Smooth muscle cell (in vitro differentiated cells): ENCODE data around the gene EZH2. TPM values are rescaled to one million over a fixed set of nuclear protein-coding genes. Genes with fewer than 3 reads are reported as not detected.

Experiments used
- DNase-seq: peaks from one replicate; lab custom pipeline; 2025; ENCODE audit not compliant: unreplicated experiment; lab: John Stamatoyannopoulos, UW
- H2AFZ ChIP-seq: fragments of 200-600 bp; sonication (generic); 2 replicates; pipeline ENCODE4 v1.6.0; 2016; ENCODE audit warnings: antibody characterized with exemption, low read depth, mild to moderate bottlenecking
- H3F3A ChIP-seq: fragments of 200-600 bp; sonication (generic); 2 replicates; pipeline ENCODE4 v1.6.0; 2017; ENCODE audit warnings: antibody characterized with exemption, low read depth
- H3K27ac ChIP-seq: fragments of 200-600 bp; sonication (generic); 2 replicates; pipeline ENCODE4 v1.5.1; 2016; ENCODE audit warnings: low read depth, mild to moderate bottlenecking
- H3K27me3 ChIP-seq: fragments of 200-600 bp; sonication (generic); 2 replicates; pipeline ENCODE4 v1.6.1; 2016; ENCODE audit warnings: low read depth, mild to moderate bottlenecking
- H3K36me3 ChIP-seq: fragments of 200-600 bp; sonication (generic); 2 replicates; pipeline ENCODE4 v1.5.1; 2016; ENCODE audit warnings: low read depth
- H3K4me1 ChIP-seq: fragments of 200-600 bp; sonication (generic); 2 replicates; pipeline ENCODE4 v1.5.1; 2016; ENCODE audit warnings: low read depth
- H3K4me2 ChIP-seq: fragments of 200-600 bp; sonication (generic); 2 replicates; pipeline ENCODE4 v1.6.0; 2016; ENCODE audit warnings: mild to moderate bottlenecking
- H3K4me3 ChIP-seq: fragments of 200-600 bp; sonication (generic); 2 replicates; pipeline ENCODE4 v1.5.1; 2016; ENCODE audit warnings: mild to moderate bottlenecking
- H3K79me2 ChIP-seq: fragments of 200-600 bp; sonication (generic); 2 replicates; pipeline ENCODE4 v1.6.0; 2016; ENCODE audit warnings: low read depth, mild to moderate bottlenecking
- H3K9ac ChIP-seq: fragments of 200-600 bp; sonication (generic); 2 replicates; pipeline ENCODE4 v1.6.0; 2016; ENCODE audit warnings: low read depth
- H3K9me3 ChIP-seq: fragments of 200-600 bp; sonication (generic); replicated peaks from 2 replicates; pipeline ENCODE4 v1.5.1; 2016; ENCODE audit warnings: low read depth
- H4K20me1 ChIP-seq: fragments of 200-600 bp; sonication (generic); 2 replicates; pipeline ENCODE4 v1.6.0; 2016; ENCODE audit warnings: low read depth
- WGBS: methylation state at CpG from one replicate; pipeline ENCODE4 v1.1.7; 2016; ENCODE audit warnings: low lambda C conversion rate; 5-methylcytosine and 5-hydroxymethylcytosine counted together
- polyA plus RNA-seq: library from polyadenylated mRNA; unstranded; fragments of >200 nt; fragmentation: Nextera tagmentation; extraction: Ambion mirVana; gene quantifications from 2 replicates; pipeline ENCODE4 v1.2.1, GENCODE V29; 2016
- total RNA-seq: library from RNA; depleted of rRNA; stranded (reverse); fragments of >200 nt; gene quantifications from 2 replicates; pipeline ENCODE4 v1.2.3, GENCODE V29; 2014
- TF ChIP-seq, protein P1 (sequence below): fragments of 200-600 bp; sonication (generic); IDR thresholded peaks from 2 replicates; pipeline ENCODE4 v1.5.1; 2017; ENCODE audit warnings: borderline replicate concordance, mild to moderate bottlenecking, antibody characterized with exemption; ENCODE audit not compliant: insufficient read depth, poor library complexity, severe bottlenecking

The EZH2 gene
- total and polyA plus RNA-seq, 2 experiments from 2014 or later: 12.0 to 20.5 TPM

- H3K4me2 ChIP-seq: no peak overlapping the region
- 94% methylated on average over 5 of the region's 5 CpGs for WGBS
- no peaks in the 10 kb centered on the region for H4K20me1 ChIP-seq
- H3K9me3 ChIP-seq: no peaks in the 10 kb centered on the region
- no peaks in the 10 kb centered on the region for H3F3A ChIP-seq
- H3K27me3 ChIP-seq: no peaks in the 10 kb centered on the region
- peaks cover 6% of the 10 kb centered on the region for H3K79me2 ChIP-seq
- H3K27ac ChIP-seq: no peak overlapping the region
- no peak overlapping the region for H3K9ac ChIP-seq
- peaks cover 4% of the 10 kb centered on the region for H3K36me3 ChIP-seq
- TF ChIP-seq, protein P1, sequence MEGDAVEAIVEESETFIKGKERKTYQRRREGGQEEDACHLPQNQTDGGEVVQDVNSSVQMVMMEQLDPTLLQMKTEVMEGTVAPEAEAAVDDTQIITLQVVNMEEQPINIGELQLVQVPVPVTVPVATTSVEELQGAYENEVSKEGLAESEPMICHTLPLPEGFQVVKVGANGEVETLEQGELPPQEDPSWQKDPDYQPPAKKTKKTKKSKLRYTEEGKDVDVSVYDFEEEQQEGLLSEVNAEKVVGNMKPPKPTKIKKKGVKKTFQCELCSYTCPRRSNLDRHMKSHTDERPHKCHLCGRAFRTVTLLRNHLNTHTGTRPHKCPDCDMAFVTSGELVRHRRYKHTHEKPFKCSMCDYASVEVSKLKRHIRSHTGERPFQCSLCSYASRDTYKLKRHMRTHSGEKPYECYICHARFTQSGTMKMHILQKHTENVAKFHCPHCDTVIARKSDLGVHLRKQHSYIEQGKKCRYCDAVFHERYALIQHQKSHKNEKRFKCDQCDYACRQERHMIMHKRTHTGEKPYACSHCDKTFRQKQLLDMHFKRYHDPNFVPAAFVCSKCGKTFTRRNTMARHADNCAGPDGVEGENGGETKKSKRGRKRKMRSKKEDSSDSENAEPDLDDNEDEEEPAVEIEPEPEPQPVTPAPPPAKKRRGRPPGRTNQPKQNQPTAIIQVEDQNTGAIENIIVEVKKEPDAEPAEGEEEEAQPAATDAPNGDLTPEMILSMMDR: no peak
- H3K4me3 ChIP-seq: no peak overlapping the region
- H2AFZ ChIP-seq: no peak overlapping the region
- no peaks in the 10 kb centered on the region for H3K4me1 ChIP-seq
- no peak for DNase-seq
These were observed 53.0 kb downstream of the EZH2 start for GRCh38 chr7:148830897-148831692.

GRCh38 chr7:148828965-148829364, 55.1 kb downstream of the EZH2 start:
- Histone ChIP-seq H2AFZ (no peak overlapping the region), H3K4me2 (no peak overlapping the region), H3K9me3 (no peaks in the 10 kb centered on the region), H3K4me3 (no peak overlapping the region), H3F3A (no peaks in the 10 kb centered on the region), H3K9ac (no peak overlapping the region), H3K4me1 (no peaks in the 10 kb centered on the region), H3K36me3 (peaks cover 4% of the 10 kb centered on the region), H3K27me3 (no peaks in the 10 kb centered on the region), H3K79me2 (peaks cover 6% of the 10 kb centered on the region), H4K20me1 (no peaks in the 10 kb centered on the region), H3K27ac (no peak overlapping the region)
- WGBS: 100% methylated on average over 1 of the region's 1 CpG
- DNase-seq: no peak
- TF ChIP-seq, protein P1: no peak

DNA sequence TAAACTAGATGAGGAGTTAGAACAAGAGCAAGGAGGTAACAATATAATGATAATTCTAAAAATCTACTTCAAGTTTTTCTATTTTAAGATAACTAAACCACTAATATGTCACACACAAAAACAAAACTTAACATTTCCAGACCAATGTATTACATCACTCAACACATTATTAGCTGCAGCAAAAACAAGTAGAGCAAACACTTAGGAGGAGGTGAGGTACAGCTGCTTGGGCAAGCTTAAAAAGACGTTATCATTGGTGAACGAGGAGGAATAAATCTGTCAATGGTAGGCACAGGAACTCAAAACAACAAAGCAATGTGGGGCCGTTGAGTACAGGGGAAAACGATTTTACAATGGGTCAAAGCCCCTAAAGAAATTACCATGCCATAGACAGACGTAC, 58.8 kb downstream of the EZH2 start:
- H2AFZ ChIP-seq: no peak overlapping the region
- TF ChIP-seq, protein P1: no peak
- H3F3A ChIP-seq: no peaks in the 10 kb centered on the region
- no peak for DNase-seq
- no peak overlapping the region for H3K4me3 ChIP-seq
- H3K79me2 ChIP-seq: no peaks in the 10 kb centered on the region
- H3K4me1 ChIP-seq: no peaks in the 10 kb centered on the region
- H3K27ac ChIP-seq: no peak overlapping the region
- 75% methylated on average over 5 of the region's 5 CpGs for WGBS
- H3K9ac ChIP-seq: no peak overlapping the region
- no peaks in the 10 kb centered on the region for H4K20me1 ChIP-seq
- H3K4me2 ChIP-seq: no peak overlapping the region
- no peaks in the 10 kb centered on the region for H3K27me3 ChIP-seq
- H3K9me3 ChIP-seq: no peaks in the 10 kb centered on the region
- peaks cover 4% of the 10 kb centered on the region for H3K36me3 ChIP-seq

DNA sequence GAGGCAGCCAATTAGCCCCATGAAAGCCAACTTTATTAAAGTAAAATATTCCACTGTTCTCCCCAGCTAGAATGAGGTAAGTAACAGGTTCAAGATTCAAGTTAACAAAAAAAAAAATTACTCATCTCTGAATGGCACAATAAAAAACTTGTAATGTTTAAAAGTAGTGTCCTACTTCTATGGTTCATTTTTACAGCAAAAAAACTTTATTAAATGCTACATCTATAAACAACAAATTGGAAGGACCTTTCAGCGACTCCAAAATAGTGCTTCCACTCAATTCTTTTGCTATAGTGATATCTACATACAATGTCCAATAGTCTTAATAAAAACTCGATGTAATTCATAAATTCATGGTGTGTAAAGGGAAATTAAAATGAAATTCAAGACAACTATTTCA, 59.2 kb downstream of the EZH2 start:
- Histone ChIP-seq H3K79me2 (no peaks in the 10 kb centered on the region), H3K4me1 (no peaks in the 10 kb centered on the region), H3K4me2 (no peak overlapping the region), H4K20me1 (no peaks in the 10 kb centered on the region), H3F3A (no peaks in the 10 kb centered on the region), H3K9ac (no peak overlapping the region), H3K9me3 (no peaks in the 10 kb centered on the region), H3K4me3 (no peak overlapping the region), H3K36me3 (peaks cover 4% of the 10 kb centered on the region), H2AFZ (no peak overlapping the region), H3K27me3 (no peaks in the 10 kb centered on the region), H3K27ac (no peak overlapping the region)
- DNase-seq: no peak
- 100% methylated on average over 2 of the region's 2 CpGs for WGBS
- TF ChIP-seq, protein P1: no peak
